Kidney glomerular epithelial cell (primary cell): ENCODE data around the gene SLC13A1.
"Not testable (repeated sequence)": the region's sequence is repeated elsewhere in the genome, so short reads cannot be mapped to it uniquely, and the experiment has no call there.

Experiments
- DNase-seq: peaks from one replicate; lab custom pipeline; 2025; lab: John Stamatoyannopoulos, UW

Gene SLC13A1

GRCh38 chr7:123126171-123126570 lies 73.6 kb downstream of the SLC13A1 start:
- DNase-seq: no peak

GRCh38 chr7:123125231-123125630 lies 74.5 kb downstream of the SLC13A1 start:
- DNase-seq: no peak

GRCh38 chr7:123122916-123123315 lies 76.9 kb downstream of the SLC13A1 start:
- DNase-seq: peak; percentile 20

GRCh38 chr7:123120286-123120685 lies 79.5 kb downstream of the SLC13A1 start:
- peak; percentile 77 for DNase-seq

GRCh38 chr7:123115331-123115730 lies 84.4 kb downstream of the SLC13A1 start:
- no peak for DNase-seq

- DNase-seq: no peak
These were observed 85.5 kb downstream of the SLC13A1 start for GRCh38 chr7:123114288-123114687.

- no peak for DNase-seq
These were observed 86.9 kb downstream of the SLC13A1 start for GRCh38 chr7:123112833-123113232.

GRCh38 chr7:123099712-123100111 lies 100.1 kb downstream of the SLC13A1 start:
- no peak for DNase-seq

GRCh38 chr7:123096976-123097375 lies 102.8 kb downstream of the SLC13A1 start:
- DNase-seq: no peak

GRCh38 chr7:123096434-123096833 lies 103.3 kb downstream of the SLC13A1 start:
- DNase-seq: no peak

GRCh38 chr7:123090456-123090855 lies 109.3 kb downstream of the SLC13A1 start:
- no peak for DNase-seq

- DNase-seq: not testable (repeated sequence)
These were observed 112.9 kb downstream of the SLC13A1 start for GRCh38 chr7:123086910-123087309.

- DNase-seq: not testable (repeated sequence)
These were observed 114.9 kb downstream of the SLC13A1 start for GRCh38 chr7:123084861-123085260.

GRCh38 chr7:123079021-123079420 lies 120.7 kb downstream of the SLC13A1 start:
- no peak for DNase-seq

- DNase-seq: no peak
These were observed 123.8 kb downstream of the SLC13A1 start for GRCh38 chr7:123075838-123076467.

- no peak for DNase-seq
These were observed 129.0 kb downstream of the SLC13A1 start for GRCh38 chr7:123070702-123071286.

GRCh38 chr7:123067814-123068213 lies 132.0 kb downstream of the SLC13A1 start:
- no peak for DNase-seq
